Breast epithelium (tissue), 4 donors: Measurements from ENCODE around the gene MAP3K14. TPM values are rescaled to one million over a fixed set of nuclear protein-coding genes. Genes with fewer than 3 reads are reported as not detected.

Experiments
- DNase-seq, 2 donors: peaks; one replicate each; pipeline ENCODE4 v3.0.0-alpha.2; 2019; ENCODE audit warnings: low spot score in 2 of 2
- H3K27ac ChIP-seq, 2 donors: fragments of 200-600 bp; sonication (generic) in 1 of 2; one replicate each; pipeline ENCODE4 v1.5.1; 2016 to 2019; ENCODE audit warnings: mild to moderate bottlenecking in 1 of 2
- H3K27me3 ChIP-seq, 2 donors: fragments of 200-600 bp; sonication (generic) in 1 of 2; one replicate each; pipeline versions ENCODE4 v1.5.1 to v1.6.0; 2017 to 2019; ENCODE audit warnings: control low read depth in 1 of 2, mild to moderate bottlenecking in 1 of 2
- H3K36me3 ChIP-seq: fragments of 200-600 bp; one replicate; pipeline ENCODE4 v1.5.1; 2019
- H3K4me1 ChIP-seq, 2 donors: fragments of 200-600 bp; sonication (generic); one replicate each; pipeline ENCODE4 v1.5.1; 2016 to 2019; ENCODE audit warnings: control low read depth in 1 of 2
- H3K4me3 ChIP-seq, 3 donors: fragments of 200-600 bp; sonication (generic); 1 replicate in 2 of 3; 2 replicates in 1 of 3; pipeline ENCODE4 v1.5.1; 2016 to 2019; ENCODE audit warnings: mild to moderate bottlenecking in 3 of 3, moderate library complexity in 2 of 3
- H3K9me3 ChIP-seq, 2 donors: fragments of 200-600 bp; sonication (generic) in 1 of 2; one replicate each; pipeline ENCODE4 v1.5.1; 2016 to 2019; ENCODE audit warnings: control low read depth in 1 of 2
- CTCF ChIP-seq, 3 donors: fragments of 450-650 bp; IDR thresholded peaks; one replicate each; pipeline ENCODE4 v1.5.1; 2016 to 2017; ENCODE audit warnings: antibody characterized with exemption in 3 of 3, mild to moderate bottlenecking in 3 of 3, moderate library complexity in 3 of 3
- POLR2A ChIP-seq: fragments of 450-650 bp; IDR thresholded peaks from one replicate; pipeline ENCODE4 v1.6.1; 2016; ENCODE audit warnings: antibody characterized with exemption, mild to moderate bottlenecking, moderate library complexity
- POLR2AphosphoS5 ChIP-seq, 3 donors: sonication (generic); formaldehyde crosslinking; IDR thresholded peaks; one replicate each; pipeline ENCODE4 v1.6.1; 2017; ENCODE audit warnings: antibody characterized with exemption in 3 of 3
- intact Hi-C: fragments of 100-400 bp; cut with DNase I; formaldehyde crosslinking; loops from one replicate; pipeline ENCODE4 v1.15.1; 2023; ENCODE audit warnings: low total_unique reads
- total RNA-seq, 3 donors: library from RNA; depleted of rRNA; stranded (reverse); fragments of >200 nt; gene quantifications; one replicate each; pipeline ENCODE4 v1.1.0, GENCODE V29; 2016

The MAP3K14 gene
- total RNA-seq, 3 donors from 2014 or later: 4.3 to 12.3 (median 6.9) TPM

- H3K27ac ChIP-seq: no peak overlapping the region
- H3K4me1 ChIP-seq: peaks cover 0 to 4% of the 10 kb centered on the region in 2 donors
- no peaks in the 10 kb centered on the region for H3K36me3 ChIP-seq
- H3K9me3 ChIP-seq: no peaks in the 10 kb centered on the region
- intact Hi-C loops: no loop called here
- H3K4me3 ChIP-seq: no peak overlapping the region
- H3K27me3 ChIP-seq: no peaks in the 10 kb centered on the region
- TF ChIP-seq POLR2AphosphoS5 (IDR thresholded peaks at IDR 0.05) (no peak), POLR2A (no peak), CTCF (IDR thresholded peaks at IDR 0.05) (no peak)
- no peak for DNase-seq
Observed at GRCh38 chr17:45244725-45245656, 71.8 kb downstream of the MAP3K14 start.

GRCh38 chr17:45243750-45244149, 73.1 kb downstream of the MAP3K14 start:
- Histone ChIP-seq H3K27ac (peak overlapping the region in 1 of 2 donors; percentile 10), H3K27me3 (no peaks in the 10 kb centered on the region), H3K36me3 (no peaks in the 10 kb centered on the region), H3K4me1 (peaks cover 0 to 4% of the 10 kb centered on the region in 2 donors), H3K9me3 (no peaks in the 10 kb centered on the region), H3K4me3 (no peak overlapping the region)
- no peak for DNase-seq
- intact Hi-C loops: no loop called here
- TF ChIP-seq POLR2A (no peak), CTCF (IDR thresholded peaks at IDR 0.05) (no peak), POLR2AphosphoS5 (IDR thresholded peaks at IDR 0.05) (no peak)

- peak overlapping the region in 2 of 3 donors; percentile 52 to 62 for H3K4me3 ChIP-seq
- intact Hi-C loops: no loop called here
- no peaks in the 10 kb centered on the region for H3K27me3 ChIP-seq
- DNase-seq: no peak
- TF ChIP-seq POLR2A (no peak), CTCF (IDR thresholded peaks at IDR 0.05) (no peak), POLR2AphosphoS5 (IDR thresholded peaks at IDR 0.05) (no peak)
- H3K36me3 ChIP-seq: no peaks in the 10 kb centered on the region
- no peaks in the 10 kb centered on the region for H3K9me3 ChIP-seq
- H3K4me1 ChIP-seq: peaks cover 0 to 4% of the 10 kb centered on the region in 2 donors
- peak overlapping the region; percentile 37 to 38 for H3K27ac ChIP-seq
Observed at GRCh38 chr17:45242029-45242414, 74.8 kb downstream of the MAP3K14 start.

- H3K4me1 ChIP-seq: peaks cover 0 to 4% of the 10 kb centered on the region in 2 donors
- peak overlapping the region; percentile 17 to 38 for H3K27ac ChIP-seq
- TF ChIP-seq POLR2A (no peak), CTCF (IDR thresholded peaks at IDR 0.05) (no peak), POLR2AphosphoS5 (IDR thresholded peaks at IDR 0.05) (no peak)
- DNase-seq: peak in 1 of 2 donors; percentile 61
- H3K36me3 ChIP-seq: no peaks in the 10 kb centered on the region
- no peaks in the 10 kb centered on the region for H3K9me3 ChIP-seq
- H3K27me3 ChIP-seq: no peaks in the 10 kb centered on the region
- intact Hi-C loops: no loop called here
- H3K4me3 ChIP-seq: peak overlapping the region in 2 of 3 donors; percentile 52 to 62
Observed at GRCh38 chr17:45241328-45242028, 75.3 kb downstream of the MAP3K14 start.
